ENCODE results near the gene ZNF784.

ZNF784 gene

GRCh38 chr19:55622242-55622969, 2.0 kb downstream of the ZNF784 start:
- no peak for DNase-seq (ENCODE audit: low read depth, low spot score)
- ChIA-PET CTCF (interaction anchor here (1.3 to 7.6 kb wide), 5 partner anchors 10 to 117 kb away, joined by 3 to 74 read pairs (median 35); no protein-coding TSS in a partner anchor), POLR2A (interaction anchor here (0.8 kb wide), 1 partner anchor 23 kb away, joined by 3 read pairs; the partner anchor contains the start of gene FIZ1)
- no peak overlapping the region for H3K4me3 ChIP-seq (ENCODE audit: low read depth, low read length)
- no peak for TF ChIP-seq CTCF (IDR thresholded peaks at IDR 0.05; ENCODE audit: insufficient read depth, low read length, missing control alignments)

- ChIA-PET POLR2A (interaction anchor here (0.8 to 0.9 kb wide), 2 partner anchors 23 to 127 kb away, joined by 3 read pairs; partner anchors contain the start of gene FIZ1), CTCF (interaction anchor here (1.3 to 5.4 kb wide), 3 partner anchors 9 to 11 kb away, joined by 3 to 53 read pairs (median 10); no protein-coding TSS in a partner anchor)
- TF ChIP-seq CTCF (IDR thresholded peaks at IDR 0.05; ENCODE audit: insufficient read depth, low read length, missing control alignments) = no peak
- no peak for DNase-seq (ENCODE audit: low read depth, low spot score)
- no peak overlapping the region for H3K4me3 ChIP-seq (ENCODE audit: low read depth, low read length)
Measured at GRCh38 chr19:55621673-55622231, 2.6 kb downstream of the ZNF784 start.

- DNase-seq (ENCODE audit: low read depth, low spot score) = no peak
- POLR2A ChIA-PET = interaction anchor here (0.9 kb wide), 1 partner anchor 127 kb away, joined by 3 read pairs; no protein-coding TSS in a partner anchor
- H3K4me3 ChIP-seq (ENCODE audit: low read depth, low read length) = no peak overlapping the region
- CTCF ChIA-PET = interaction anchor here (1.4 to 5.4 kb wide), 3 partner anchors 11 to 153 kb away, joined by 5 to 53 read pairs (median 43); partner anchors contain the start of gene ZNF865
- TF ChIP-seq CTCF (IDR thresholded peaks at IDR 0.05; ENCODE audit: insufficient read depth, low read length, missing control alignments) = no peak
Measured at GRCh38 chr19:55621205-55621672, 3.1 kb downstream of the ZNF784 start.

GRCh38 chr19:55620410-55621204, 3.8 kb downstream of the ZNF784 start:
- no peak for TF ChIP-seq CTCF (IDR thresholded peaks at IDR 0.05; ENCODE audit: insufficient read depth, low read length, missing control alignments)
- no peak for DNase-seq (ENCODE audit: low read depth, low spot score)
- no peak overlapping the region for H3K4me3 ChIP-seq (ENCODE audit: low read depth, low read length)
- POLR2A ChIA-PET = interaction anchor here (0.9 kb wide), 1 partner anchor 126 kb away, joined by 3 read pairs; no protein-coding TSS in a partner anchor
- CTCF ChIA-PET = interaction anchor here (1.4 to 5.4 kb wide), 4 partner anchors 12 to 153 kb away, joined by 5 to 53 read pairs (median 28); partner anchors contain the start of gene ZNF865

- POLR2A ChIA-PET = interaction anchor here (0.6 kb wide), 1 partner anchor 13 kb away, joined by 3 read pairs; no protein-coding TSS in a partner anchor
- no peak overlapping the region for H3K4me3 ChIP-seq (ENCODE audit: low read depth, low read length)
- DNase-seq (ENCODE audit: low read depth, low spot score) = no peak
- TF ChIP-seq CTCF (IDR thresholded peaks at IDR 0.05; ENCODE audit: insufficient read depth, low read length, missing control alignments) = no peak
- CTCF ChIA-PET = interaction anchor here (1.8 to 5.4 kb wide), 4 partner anchors 12 to 115 kb away, joined by 5 to 53 read pairs (median 28); partner anchors contain the start of gene ZNF865
Measured at GRCh38 chr19:55619286-55619685, 5.1 kb downstream of the ZNF784 start.
